Posterior cingulate gyrus (tissue), 11 donors: ENCODE measurements around the gene SLC30A5.
"Not testable (repeated sequence)": the region's sequence is repeated elsewhere in the genome, so short reads cannot be mapped to it uniquely, and the experiment has no call there.

Experiments
- DNase-seq, 10 donors: peaks; one replicate each; pipeline versions ENCODE4 v3.0.0 to v3.0.0-alpha.2; 2020 to 2021; ENCODE audit warnings: mixed read lengths in 3 of 10
- intact Hi-C: fragments of 100-400 bp; cut with DNase I; formaldehyde crosslinking; loops from one replicate; pipeline ENCODE4 v1.15.1; 2023

Gene SLC30A5

DNA sequence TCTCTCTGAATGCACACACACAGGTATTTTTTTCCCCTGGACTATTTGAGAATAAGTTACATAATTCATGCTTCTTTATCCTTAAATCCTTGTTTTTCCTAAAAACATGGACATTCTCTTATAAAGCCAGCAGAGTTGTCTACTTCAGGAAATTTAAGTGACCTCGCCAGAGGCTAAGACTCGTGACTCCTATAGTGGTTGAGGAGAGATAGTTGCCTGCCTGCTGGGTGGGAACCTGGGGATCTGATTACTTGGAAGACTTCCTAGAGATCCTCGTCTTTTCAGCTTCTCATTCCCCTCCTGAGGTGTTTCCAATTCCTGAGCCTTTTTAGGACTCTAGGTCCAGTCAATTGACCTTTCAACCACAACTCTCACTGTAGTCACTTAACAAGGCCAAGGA, 5.5 kb downstream of the SLC30A5 start:
- no peak for DNase-seq
- intact Hi-C loops, result loop anchor here (10.0 kb wide), 1 partner anchor 85 kb away; the partner anchor contains the start of gene CENPH

DNA sequence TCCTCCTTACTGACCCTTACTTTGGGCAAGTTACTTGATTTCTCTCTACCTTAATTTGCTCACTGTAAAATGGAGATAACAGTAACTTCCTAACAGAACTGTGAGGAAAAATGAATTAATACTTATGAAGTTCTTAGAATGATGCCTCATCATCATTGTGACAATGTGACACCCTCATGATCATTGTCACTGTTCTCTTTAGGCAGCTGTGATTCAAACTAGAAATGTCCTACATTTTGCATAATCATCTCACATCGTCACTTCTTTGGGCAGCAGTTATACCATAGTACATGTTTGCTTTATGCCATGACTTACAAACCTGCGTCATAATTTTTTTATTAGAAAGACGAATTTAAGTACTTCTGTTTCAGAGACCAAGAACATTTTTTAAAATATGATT, 9.7 kb downstream of the SLC30A5 start:
- intact Hi-C loops, result no loop called here
- DNase-seq, result no peak

DNA sequence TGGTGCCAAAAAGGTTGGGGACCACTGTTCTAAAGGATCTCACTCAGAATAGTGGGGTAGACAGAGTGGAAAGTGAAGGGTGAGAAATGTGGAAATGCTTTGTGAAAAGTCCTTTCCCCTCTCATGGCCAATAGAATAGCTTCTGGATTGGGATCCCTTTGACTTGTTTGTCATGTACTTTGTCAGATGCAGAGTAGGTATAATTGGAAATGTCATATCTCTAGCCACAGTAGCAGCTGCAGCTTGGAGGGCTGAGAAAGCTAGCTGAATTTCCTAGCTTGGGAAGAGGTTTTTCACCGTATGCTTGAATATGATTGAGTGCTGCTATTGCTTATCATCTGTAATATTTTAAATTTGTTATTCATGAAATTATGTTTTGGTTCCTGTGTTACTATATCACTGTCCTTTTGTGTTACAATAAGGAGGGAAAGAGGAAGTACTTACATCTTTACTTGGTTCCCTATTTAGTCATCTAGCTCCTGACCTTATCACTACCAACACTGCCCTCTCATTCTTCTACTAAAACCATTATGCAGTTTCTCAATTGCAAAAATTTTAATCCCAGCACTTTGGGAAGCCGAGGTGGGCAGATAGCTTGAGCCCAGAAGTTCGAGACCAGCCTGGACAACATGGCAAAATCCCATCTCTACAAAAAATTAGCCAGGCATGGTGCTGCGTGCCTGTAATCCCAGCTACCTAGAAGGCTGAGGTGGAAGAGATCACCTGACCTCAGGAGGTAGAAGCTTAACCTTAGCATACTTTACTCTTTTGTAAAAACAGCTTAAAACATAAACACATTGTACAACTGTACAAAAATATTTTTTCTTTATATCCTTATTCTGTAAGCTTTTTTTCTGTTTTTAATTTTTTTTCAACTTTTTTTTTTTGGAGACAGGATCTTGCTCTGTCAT, 12.4 kb downstream of the SLC30A5 start:
- DNase-seq, result no peak
- intact Hi-C loops, result no loop called here

GRCh38 chr5:69108367-69108766, 14.6 kb downstream of the SLC30A5 start:
- intact Hi-C loops, DNase-seq: not testable (repeated sequence)

GRCh38 chr5:69113851-69114250, 20.0 kb downstream of the SLC30A5 start:
- intact Hi-C loops, result no loop called here
- no peak for DNase-seq

GRCh38 chr5:69115526-69115925, 21.7 kb downstream of the SLC30A5 start:
- DNase-seq, result no peak
- intact Hi-C loops, result no loop called here

GRCh38 chr5:69129413-69129812, 35.6 kb downstream of the SLC30A5 start:
- DNase-seq, result no peak
- intact Hi-C loops, result no loop called here

- DNase-seq, result no peak
- intact Hi-C loops, result no loop called here
Observed at GRCh38 chr5:69130241-69130640, 36.4 kb downstream of the SLC30A5 start.

DNA sequence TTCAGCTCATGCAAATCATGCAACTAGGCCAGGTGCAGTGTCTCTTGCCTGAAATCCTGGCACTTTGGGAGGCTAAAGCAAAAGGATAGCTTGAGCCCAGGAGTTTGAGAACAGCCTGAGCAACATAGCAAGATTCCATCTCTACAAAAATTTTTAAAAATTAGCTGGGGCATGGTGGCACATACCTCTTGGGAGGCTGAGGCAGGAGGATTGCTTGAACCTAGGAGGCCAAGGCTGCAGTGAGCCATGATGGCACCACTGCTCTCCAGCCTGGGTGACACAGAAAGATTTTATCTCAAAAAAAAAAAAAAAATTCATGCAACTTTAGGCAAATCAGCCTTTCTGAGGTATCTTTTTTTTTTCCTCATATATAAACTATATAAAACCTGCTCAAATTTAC, 37.5 kb downstream of the SLC30A5 start:
- intact Hi-C loops, result no loop called here
- DNase-seq, result no peak

GRCh38 chr5:69134126-69134525, 40.3 kb downstream of the SLC30A5 start:
- DNase-seq, result no peak

GRCh38 chr5:69136293-69136692, 42.5 kb downstream of the SLC30A5 start:
- intact Hi-C loops, result no loop called here
- peak in 1 of 10 donors; percentile 6 for DNase-seq

More at GRCh38 chr5:69134126-69134525, 40.3 kb downstream of the SLC30A5 start:
- intact Hi-C loops, result no loop called here

DNA sequence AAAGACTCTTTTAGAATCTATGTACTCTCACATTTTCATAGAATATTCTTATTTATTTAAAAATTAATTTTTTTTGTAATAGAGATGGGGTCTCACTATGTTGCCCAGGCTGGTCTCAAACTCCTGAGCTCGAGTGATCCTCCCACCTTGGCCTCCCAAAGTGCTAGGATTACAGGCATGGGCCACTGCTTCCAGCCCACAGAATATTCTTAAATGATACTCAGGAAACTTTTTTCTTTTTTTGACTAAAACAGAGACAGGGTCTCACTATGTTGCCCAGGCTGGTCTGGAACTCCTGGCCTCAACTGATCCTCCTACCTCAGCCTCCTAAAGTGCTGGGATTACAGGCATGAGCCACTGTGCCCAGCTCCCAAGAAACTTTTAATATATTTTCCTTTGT, 43.4 kb downstream of the SLC30A5 start:
- intact Hi-C loops, result not testable (repeated sequence)
- peak in 1 of 10 donors; percentile 10 for DNase-seq

DNA sequence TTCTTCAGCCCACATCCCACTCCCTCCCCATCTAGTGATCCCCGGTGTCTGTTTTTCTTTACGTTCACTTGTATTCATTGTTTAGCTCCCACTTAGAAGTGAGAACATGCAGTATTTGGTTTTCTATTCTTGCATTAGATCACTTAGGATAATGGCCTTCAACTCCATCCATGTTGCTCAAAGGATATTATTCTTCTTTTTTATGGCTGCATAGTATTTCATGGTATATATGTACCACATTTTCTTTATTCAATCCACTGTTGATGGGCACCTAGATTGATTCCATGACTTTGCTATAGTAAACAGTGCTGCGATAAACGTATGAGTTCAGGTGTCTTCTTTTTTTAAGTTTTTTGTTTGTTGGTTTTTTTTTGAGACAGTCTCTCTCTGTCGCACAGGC, 44.0 kb downstream of the SLC30A5 start:
- intact Hi-C loops, result no loop called here
- DNase-seq, result no peak

- intact Hi-C loops, result no loop called here
- DNase-seq, result no peak
Observed at GRCh38 chr5:69138766-69139165, 45.0 kb downstream of the SLC30A5 start.

DNA sequence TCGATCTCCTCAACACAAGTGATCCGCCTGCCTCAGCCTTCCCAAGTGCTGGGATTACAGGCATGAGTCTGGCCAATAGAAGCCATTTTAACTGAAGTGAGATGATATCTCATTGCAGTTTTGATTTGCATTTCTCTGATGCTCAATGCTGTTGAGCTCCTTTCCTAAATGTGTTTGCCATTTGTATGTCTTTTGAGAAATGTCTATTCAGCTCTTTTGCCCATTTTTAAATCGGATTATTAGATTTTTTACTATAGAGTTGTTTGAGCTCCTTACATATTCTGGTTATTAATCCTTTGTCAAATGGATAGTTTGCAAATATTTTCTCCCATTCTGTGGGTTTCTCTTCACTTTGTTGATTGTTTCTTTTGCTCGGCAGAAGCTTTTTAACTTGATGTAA, 46.4 kb downstream of the SLC30A5 start:
- intact Hi-C loops, DNase-seq: not testable (repeated sequence)

DNA sequence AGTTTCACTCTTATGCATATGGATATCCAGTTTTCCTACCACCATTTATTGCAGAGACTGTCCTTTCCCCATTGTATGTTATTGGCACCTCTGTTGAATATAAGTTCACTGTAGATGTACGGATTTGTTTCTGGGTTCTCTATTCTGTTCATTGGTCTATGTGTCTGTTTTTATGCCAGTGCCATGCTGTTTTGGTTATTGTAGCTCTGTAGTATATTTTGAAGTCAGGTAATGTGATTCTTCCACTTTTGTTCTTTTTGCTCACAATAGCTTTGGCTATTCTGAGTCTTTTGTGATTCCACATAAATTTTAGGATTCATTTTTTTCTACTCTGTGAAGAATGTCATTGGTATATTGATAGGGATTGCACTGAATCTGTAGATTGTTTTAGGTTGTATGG, 47.0 kb downstream of the SLC30A5 start:
- DNase-seq, result no peak
- intact Hi-C loops, result no loop called here

DNA sequence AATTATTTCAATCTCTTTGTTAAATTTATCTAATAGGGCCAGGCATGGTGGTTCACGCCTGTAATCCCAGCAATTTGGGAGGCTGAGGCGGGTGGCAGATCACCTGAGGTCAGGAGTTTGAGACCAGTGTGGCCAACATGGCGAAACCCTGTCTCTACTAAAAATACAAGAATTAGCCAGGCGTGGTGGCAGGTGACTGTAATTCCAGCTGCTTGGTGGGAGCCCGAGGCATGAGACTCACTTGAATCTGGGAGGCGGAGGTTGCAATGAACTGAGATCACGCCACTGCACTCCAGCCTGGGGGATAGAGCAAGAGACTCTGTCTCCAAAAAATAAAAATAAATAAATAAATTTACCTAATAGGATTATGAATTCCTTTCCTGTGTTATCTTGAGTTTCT, 54.8 kb downstream of the SLC30A5 start:
- intact Hi-C loops, result not testable (repeated sequence)

DNA sequence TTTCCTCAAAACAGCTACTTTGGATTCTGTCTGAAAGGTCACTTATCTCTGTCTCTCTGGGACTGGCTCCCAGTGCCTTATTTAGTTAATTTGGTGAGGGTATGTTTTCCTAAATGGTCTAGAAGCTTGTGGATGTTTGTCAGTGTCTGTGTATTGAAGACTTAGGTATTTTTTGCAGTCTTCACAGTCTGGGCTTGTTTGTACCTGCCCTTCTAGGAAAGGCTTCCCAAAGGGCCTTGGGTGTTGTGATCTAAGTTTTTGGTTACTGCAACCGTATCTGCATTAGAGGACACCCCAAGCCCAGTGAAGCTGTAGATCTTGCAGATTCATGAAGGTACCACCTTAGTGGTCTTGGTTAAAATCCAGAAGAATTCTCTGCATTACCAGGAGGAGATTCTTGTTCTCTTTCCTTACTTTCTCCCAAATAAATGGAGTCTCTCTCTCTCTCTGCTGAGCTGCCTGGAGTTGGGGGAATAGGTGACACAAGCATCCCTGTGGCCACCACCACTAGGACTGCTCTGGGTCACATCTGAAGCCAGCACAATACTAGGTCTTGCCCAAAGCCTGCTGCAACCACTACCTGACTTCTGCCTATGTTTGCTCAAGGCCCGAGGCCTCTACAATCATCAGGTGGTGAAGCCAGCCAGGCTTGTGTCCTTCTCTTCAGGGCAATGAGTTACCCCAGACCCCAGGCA, 55.3 kb downstream of the SLC30A5 start:
- DNase-seq, result no peak
- intact Hi-C loops, result no loop called here

More for the DNA sequence above, 54.8 kb downstream of the SLC30A5 start:
- DNase-seq, result not testable (repeated sequence)

DNA sequence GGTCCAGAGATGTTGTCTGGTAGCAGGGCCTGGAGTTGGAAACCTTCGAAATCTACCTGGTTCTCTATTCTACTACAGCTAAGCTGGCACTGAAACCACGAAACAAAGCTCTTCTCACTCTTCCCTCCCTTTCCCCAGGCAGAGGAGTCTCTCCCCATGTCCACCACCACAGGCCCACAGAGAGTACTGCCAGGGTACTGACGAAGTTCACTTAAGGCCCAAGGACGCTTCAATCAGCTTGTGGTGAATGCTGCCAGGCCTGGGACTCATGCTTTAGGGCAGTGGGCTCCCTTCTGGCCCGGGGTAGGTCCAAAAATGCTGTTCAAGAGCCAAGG, 55.8 kb downstream of the SLC30A5 start:
- intact Hi-C loops, result no loop called here

GRCh38 chr5:69152731-69153130, 58.9 kb downstream of the SLC30A5 start:
- intact Hi-C loops, result no loop called here
- DNase-seq, result no peak

More for the DNA sequence above, 55.8 kb downstream of the SLC30A5 start:
- no peak for DNase-seq

- intact Hi-C loops, result no loop called here
- no peak for DNase-seq
Observed at GRCh38 chr5:69156456-69156855, 62.6 kb downstream of the SLC30A5 start.

DNA sequence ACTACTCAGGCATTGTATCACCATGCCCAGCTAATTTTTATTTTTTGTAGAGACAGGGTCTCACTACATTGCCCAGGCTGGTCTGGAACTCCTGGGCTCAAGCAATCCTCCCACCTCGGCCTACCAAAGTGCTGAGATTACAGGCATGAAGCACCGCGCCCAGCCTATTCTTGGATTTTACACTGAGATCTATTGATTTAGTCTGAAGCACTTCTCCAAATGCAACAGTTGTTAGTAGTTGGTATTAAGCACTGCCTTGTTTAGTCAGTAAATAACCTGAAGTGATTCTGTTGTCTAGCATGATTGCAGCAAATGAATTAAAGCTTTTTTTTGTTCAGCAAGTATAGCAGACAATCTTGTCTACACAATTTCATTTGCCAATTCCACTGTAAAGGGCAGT, 64.2 kb downstream of the SLC30A5 start:
- intact Hi-C loops, result no loop called here
- no peak for DNase-seq
